ENCODE data around the gene SPHK2.

GRCh38 chr19:48665786-48666185 is 46.5 kb downstream of the SPHK2 start:
- no peak for TF ChIP-seq GATA3 (IDR thresholded peaks at IDR 0.05; ENCODE audit: low read depth, low read length)
- no peak for TF ChIP-seq GATA2 (IDR thresholded peaks at IDR 0.05; ENCODE audit: low read depth, low read length)
